Activated B cell treated with CpG ODN at 0.5 μM for 24 hours (primary cell): ENCODE data around the gene ADD1. TPM values are rescaled to one million over a fixed set of nuclear protein-coding genes. Genes with fewer than 3 reads are reported as not detected.

ENCODE experiments used
- ATAC-seq: fragments of 200-7000 bp; cut with Tn5 transposase; one replicate; pipeline ENCODE4 v1.10.0; 2021; ENCODE audit warnings: low read depth, mild to moderate bottlenecking, moderate library complexity
- CTCF ChIA-PET: fragments of 350-600 bp; sonication (Branson Sonifier 250); formaldehyde crosslinking; loops from one replicate; lab custom pipeline; 2021; ENCODE audit warnings: antibody characterized with exemption; lab: Charles Lee
- POLR2A ChIA-PET: fragments of 350-600 bp; sonication (Branson Sonifier 250); formaldehyde crosslinking; loops from one replicate; lab custom pipeline; 2021; ENCODE audit warnings: antibody characterized with exemption; lab: Charles Lee
- DNase-seq: peaks from one replicate; pipeline ENCODE4 v3.0.0; 2022
- H3K27ac Mint-ChIP-seq: one replicate; pipeline ENCODE4 v1.8.0; 2020; ENCODE audit warnings: mixed read lengths
- H3K27me3 Mint-ChIP-seq: one replicate; pipeline ENCODE4 v1.8.0; 2021; ENCODE audit warnings: mixed read lengths
- H3K36me3 Mint-ChIP-seq: one replicate; pipeline ENCODE4 v1.8.0; 2021; ENCODE audit warnings: low read depth, mixed read lengths
- H3K4me1 Mint-ChIP-seq: one replicate; pipeline ENCODE4 v1.8.0; 2021; ENCODE audit warnings: mixed read lengths
- H3K4me3 Mint-ChIP-seq: one replicate; pipeline ENCODE4 v1.8.0; 2020; ENCODE audit warnings: mild to moderate bottlenecking, mixed read lengths
- H3K9me3 Mint-ChIP-seq: one replicate; pipeline ENCODE4 v1.8.0; 2020; ENCODE audit warnings: mixed read lengths
- CTCF ChIP-seq: fragments of 200-600 bp; IDR thresholded peaks from one replicate; pipeline ENCODE4 v1.8.0; 2022; ENCODE audit warnings: antibody characterized with exemption, mild to moderate bottlenecking
- intact Hi-C: fragments of 100-400 bp; cut with micrococcal nuclease; formaldehyde crosslinking; loops from one replicate; pipeline ENCODE4 v1.15.1; 2024
- total RNA-seq: library from RNA; stranded (reverse); gene quantifications from 2 replicates; pipeline ENCODE4 v1.2.3, GENCODE V29; 2022

ADD1 gene
- total RNA-seq, 1 donor from 2014 or later: 340 TPM

GRCh38 chr4:2796849-2797544 is 46.6 kb upstream of the ADD1 start:
- H3K36me3 Mint-ChIP-seq: no peaks in the 10 kb centered on the region
- CTCF ChIA-PET: interaction anchor here (0.9 kb wide), 1 partner anchor 15 kb away, joined by 3 read pairs; no protein-coding TSS in a partner anchor
- POLR2A ChIA-PET: interaction anchor here (1.4 to 6.3 kb wide), 4 partner anchors 10 to 38 kb away, joined by 4 to 80 read pairs (median 36); no protein-coding TSS in a partner anchor
- peaks cover 82% of the 10 kb centered on the region for H3K4me1 Mint-ChIP-seq
- no peaks in the 10 kb centered on the region for H3K9me3 Mint-ChIP-seq
- no peaks in the 10 kb centered on the region for H3K27me3 Mint-ChIP-seq
- DNase-seq (no peak), ATAC-seq (no peak)
- intact Hi-C loops: no loop called here
- H3K4me3 Mint-ChIP-seq: no peak overlapping the region
- no peak overlapping the region for H3K27ac Mint-ChIP-seq
- TF ChIP-seq CTCF: no peak

- peak overlapping the region; percentile 78 for H3K4me3 Mint-ChIP-seq
- ATAC-seq (peak; percentile 13), DNase-seq (peak; percentile 35)
- intact Hi-C loops: loop anchor here (1.0 kb wide), 1 partner anchor 38 kb away; no protein-coding TSS in a partner anchor
- H3K4me1 Mint-ChIP-seq: peaks cover 80% of the 10 kb centered on the region
- no peaks in the 10 kb centered on the region for H3K9me3 Mint-ChIP-seq
- no peaks in the 10 kb centered on the region for H3K36me3 Mint-ChIP-seq
- TF ChIP-seq CTCF: no peak
- no peaks in the 10 kb centered on the region for H3K27me3 Mint-ChIP-seq
- POLR2A ChIA-PET: interaction anchor here (0.5 to 6.3 kb wide), 10 partner anchors 8 to 166 kb away, joined by 3 to 80 read pairs (median 5); no protein-coding TSS in a partner anchor
- H3K27ac Mint-ChIP-seq: peak overlapping the region; percentile 87
- CTCF ChIA-PET: interaction anchor here (0.9 kb wide), 1 partner anchor 14 kb away, joined by 3 read pairs; no protein-coding TSS in a partner anchor
These were observed 45.9 kb upstream of the ADD1 start for GRCh38 chr4:2797545-2798305.

GRCh38 chr4:2798399-2799223 is 45.0 kb upstream of the ADD1 start:
- Mint-ChIP-seq H3K4me3 (peak overlapping the region; percentile 78), H3K27ac (peak overlapping the region; percentile 87), H3K9me3 (no peaks in the 10 kb centered on the region), H3K27me3 (no peaks in the 10 kb centered on the region), H3K36me3 (no peaks in the 10 kb centered on the region), H3K4me1 (peaks cover 83% of the 10 kb centered on the region)
- intact Hi-C loops: loop anchor here (1.0 kb wide), 1 partner anchor 37 kb away; no protein-coding TSS in a partner anchor
- ChIA-PET CTCF (no interaction called here), POLR2A (interaction anchor here (0.5 to 6.3 kb wide), 12 partner anchors 8 to 199 kb away, joined by 3 to 80 read pairs (median 5); no protein-coding TSS in a partner anchor)
- no peak for TF ChIP-seq CTCF
- peak; percentile 41 for ATAC-seq
- peak; percentile 37 for DNase-seq

- no peak for TF ChIP-seq CTCF
- Mint-ChIP-seq H3K4me3 (peak overlapping the region; percentile 78), H3K27me3 (no peaks in the 10 kb centered on the region), H3K4me1 (peaks cover 84% of the 10 kb centered on the region), H3K27ac (peak overlapping the region; percentile 77), H3K36me3 (no peaks in the 10 kb centered on the region), H3K9me3 (no peaks in the 10 kb centered on the region)
- ChIA-PET POLR2A (interaction anchor here (0.7 to 6.3 kb wide), 9 partner anchors 9 to 155 kb away, joined by 3 to 80 read pairs (median 5); partner anchors contain the start of gene ADD1), CTCF (no interaction called here)
- intact Hi-C loops: no loop called here
- ATAC-seq (no peak), DNase-seq (peak; percentile 15)
These were observed 44.3 kb upstream of the ADD1 start for GRCh38 chr4:2799224-2799911.
